Hepatocyte (in vitro differentiated cells): ENCODE data around the gene PTPN14. TPM values are rescaled to one million over a fixed set of nuclear protein-coding genes. Genes with fewer than 3 reads are reported as not detected.
A peak's percentile ranks its signal among the peaks of the same experiment; 100 is the strongest.

ENCODE experiments used
- DNase-seq: peaks from one replicate; pipeline ENCODE4 v3.0.0-alpha.2; 2016; ENCODE audit warnings: low spot score
- H2AFZ ChIP-seq: fragments of 200-600 bp; sonication (generic); 2 replicates; pipeline ENCODE4 v1.6.0; 2016; ENCODE audit warnings: antibody characterized with exemption, mild to moderate bottlenecking
- H3K27ac ChIP-seq: fragments of 200-600 bp; sonication (generic); 2 replicates; pipeline ENCODE4 v1.5.1; 2016; ENCODE audit warnings: mild to moderate bottlenecking
- H3K27me3 ChIP-seq: fragments of 200-600 bp; sonication (generic); 2 replicates; pipeline ENCODE4 v1.6.1; 2016
- H3K36me3 ChIP-seq: fragments of 200-600 bp; sonication (generic); replicated peaks from 2 replicates; pipeline ENCODE4 v1.5.1; 2016; ENCODE audit warnings: low read depth; ENCODE audit not compliant: insufficient read depth
- H3K4me1 ChIP-seq: fragments of 200-600 bp; sonication (generic); 2 replicates; pipeline ENCODE4 v1.5.1; 2016; ENCODE audit warnings: mild to moderate bottlenecking, moderate library complexity; ENCODE audit not compliant: insufficient read depth
- H3K4me2 ChIP-seq: fragments of 200-600 bp; sonication (generic); 2 replicates; pipeline ENCODE4 v1.6.0; 2016
- H3K4me3 ChIP-seq: fragments of 200-600 bp; sonication (generic); 2 replicates; pipeline ENCODE4 v1.5.1; 2016; ENCODE audit warnings: mild to moderate bottlenecking
- H3K79me2 ChIP-seq: fragments of 200-600 bp; sonication (generic); 2 replicates; pipeline ENCODE4 v1.6.0; 2017; ENCODE audit warnings: mild to moderate bottlenecking
- H3K9me2 ChIP-seq: fragments of 200-600 bp; sonication (generic); replicated peaks from 2 replicates; pipeline ENCODE4 v1.6.0; 2017; ENCODE audit warnings: mild to moderate bottlenecking; ENCODE audit not compliant: insufficient read depth
- H3K9me3 ChIP-seq: fragments of 200-600 bp; sonication (generic); 2 replicates; pipeline ENCODE4 v1.5.1; 2016; ENCODE audit warnings: low read depth, mild to moderate bottlenecking
- H4K20me1 ChIP-seq: fragments of 200-600 bp; sonication (generic); 2 replicates; pipeline ENCODE4 v1.6.0; 2016; ENCODE audit warnings: mild to moderate bottlenecking; ENCODE audit not compliant: insufficient read depth, poor library complexity, severe bottlenecking
- EZH2 ChIP-seq: fragments of 200-600 bp; sonication (generic); IDR thresholded peaks from 2 replicates; pipeline ENCODE4 v1.6.1; 2016; ENCODE audit warnings: antibody characterized with exemption, mild to moderate bottlenecking, borderline replicate concordance
- EZH2phosphoT487 ChIP-seq: fragments of 200-600 bp; sonication (generic); IDR thresholded peaks from one replicate; pipeline ENCODE4 v1.6.1; 2018; ENCODE audit warnings: antibody characterized with exemption, mild to moderate bottlenecking, low read depth, moderate library complexity; ENCODE audit not compliant: unreplicated experiment, severe bottlenecking
- WGBS: methylation state at CpG from one replicate; pipeline ENCODE4 v1.1.6; 2016; ENCODE audit warnings: low lambda C conversion rate; ENCODE audit errors: missing lambda C conversion rate; 5-methylcytosine and 5-hydroxymethylcytosine counted together
- polyA plus RNA-seq: library from polyadenylated mRNA; unstranded; fragments of >200 nt; fragmentation: Nextera tagmentation; extraction: Ambion mirVana; gene quantifications from 2 replicates; pipeline ENCODE4 v1.2.1, GENCODE V29; 2016
- total RNA-seq: library from RNA; depleted of rRNA; stranded (reverse); fragments of >200 nt; gene quantifications from 2 replicates; pipeline ENCODE4 v1.2.3, GENCODE V29; 2014
- TF ChIP-seq, protein P1 (sequence below): fragments of 200-600 bp; sonication (generic); IDR thresholded peaks from 2 replicates; pipeline ENCODE4 v1.5.1; 2016; ENCODE audit warnings: antibody characterized with exemption, mild to moderate bottlenecking; ENCODE audit not compliant: poor library complexity

The PTPN14 gene
- total and polyA plus RNA-seq, 2 experiments from 2014 or later, result 9.5 to 21.7 TPM

DNA sequence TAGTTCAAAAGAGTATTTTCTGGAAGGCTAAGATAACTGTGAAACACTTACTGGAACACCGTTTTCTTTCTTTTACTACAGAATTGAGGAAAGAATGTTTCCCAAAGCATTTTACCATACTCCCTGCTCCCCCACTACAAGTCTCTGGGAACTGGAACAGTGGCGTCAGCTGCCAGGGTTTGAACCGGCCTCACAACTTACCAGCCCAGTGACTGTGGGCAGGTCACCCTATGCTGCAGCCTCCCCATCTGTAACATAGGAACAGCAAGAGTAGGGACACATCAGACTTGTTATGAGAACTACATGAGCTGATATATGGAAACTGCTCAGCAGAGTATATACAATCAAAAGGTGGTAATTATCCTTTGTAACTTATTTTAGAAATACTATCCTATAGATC is 91.5 kb downstream of the PTPN14 start:
- Histone ChIP-seq H2AFZ (no peak overlapping the region), H3K4me1 (peaks cover 16% of the 10 kb centered on the region), H4K20me1 (no peaks in the 10 kb centered on the region), H3K9me2 (no peaks in the 10 kb centered on the region), H3K36me3 (no peaks in the 10 kb centered on the region), H3K4me3 (no peak overlapping the region), H3K4me2 (no peak overlapping the region), H3K79me2 (peaks cover 48% of the 10 kb centered on the region), H3K27me3 (no peaks in the 10 kb centered on the region), H3K9me3 (no peaks in the 10 kb centered on the region), H3K27ac (peak overlapping the region; percentile 68)
- TF ChIP-seq, protein P1, sequence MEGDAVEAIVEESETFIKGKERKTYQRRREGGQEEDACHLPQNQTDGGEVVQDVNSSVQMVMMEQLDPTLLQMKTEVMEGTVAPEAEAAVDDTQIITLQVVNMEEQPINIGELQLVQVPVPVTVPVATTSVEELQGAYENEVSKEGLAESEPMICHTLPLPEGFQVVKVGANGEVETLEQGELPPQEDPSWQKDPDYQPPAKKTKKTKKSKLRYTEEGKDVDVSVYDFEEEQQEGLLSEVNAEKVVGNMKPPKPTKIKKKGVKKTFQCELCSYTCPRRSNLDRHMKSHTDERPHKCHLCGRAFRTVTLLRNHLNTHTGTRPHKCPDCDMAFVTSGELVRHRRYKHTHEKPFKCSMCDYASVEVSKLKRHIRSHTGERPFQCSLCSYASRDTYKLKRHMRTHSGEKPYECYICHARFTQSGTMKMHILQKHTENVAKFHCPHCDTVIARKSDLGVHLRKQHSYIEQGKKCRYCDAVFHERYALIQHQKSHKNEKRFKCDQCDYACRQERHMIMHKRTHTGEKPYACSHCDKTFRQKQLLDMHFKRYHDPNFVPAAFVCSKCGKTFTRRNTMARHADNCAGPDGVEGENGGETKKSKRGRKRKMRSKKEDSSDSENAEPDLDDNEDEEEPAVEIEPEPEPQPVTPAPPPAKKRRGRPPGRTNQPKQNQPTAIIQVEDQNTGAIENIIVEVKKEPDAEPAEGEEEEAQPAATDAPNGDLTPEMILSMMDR, result no peak
- no peak for TF ChIP-seq EZH2phosphoT487
- no peak for TF ChIP-seq EZH2
- WGBS, result 68% methylated on average over 3 of the region's 3 CpGs
- DNase-seq, result no peak

DNA sequence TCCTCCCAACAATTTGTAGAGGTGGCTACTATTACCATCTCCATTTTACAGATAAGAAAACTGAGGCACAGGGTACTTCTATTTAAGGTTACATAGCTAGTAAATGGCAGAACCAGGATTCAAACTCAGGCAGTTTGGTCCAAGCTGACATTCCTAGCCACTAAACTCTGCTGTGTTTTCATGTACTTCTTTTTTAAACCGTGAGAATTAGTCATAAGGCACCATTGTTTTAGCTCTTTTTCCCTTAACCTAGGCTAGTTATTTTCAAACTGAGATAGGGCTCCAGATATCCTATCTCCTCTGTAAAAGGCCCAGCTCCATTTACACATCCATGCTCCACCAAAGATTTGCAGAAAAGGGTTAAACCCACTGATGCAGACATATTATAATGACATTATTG is 92.9 kb downstream of the PTPN14 start:
- Histone ChIP-seq H3K4me3 (no peak overlapping the region), H3K4me1 (peaks cover 24% of the 10 kb centered on the region), H3K9me2 (no peaks in the 10 kb centered on the region), H4K20me1 (no peaks in the 10 kb centered on the region), H2AFZ (no peak overlapping the region), H3K36me3 (no peaks in the 10 kb centered on the region), H3K27me3 (no peaks in the 10 kb centered on the region), H3K27ac (no peak overlapping the region), H3K9me3 (no peaks in the 10 kb centered on the region), H3K79me2 (peaks cover 50% of the 10 kb centered on the region), H3K4me2 (no peak overlapping the region)
- TF ChIP-seq EZH2phosphoT487, result no peak
- no peak for TF ChIP-seq EZH2
- TF ChIP-seq, protein P1, result no peak
- 41% methylated on average over 1 of the region's 1 CpG for WGBS
- DNase-seq, result no peak

DNA sequence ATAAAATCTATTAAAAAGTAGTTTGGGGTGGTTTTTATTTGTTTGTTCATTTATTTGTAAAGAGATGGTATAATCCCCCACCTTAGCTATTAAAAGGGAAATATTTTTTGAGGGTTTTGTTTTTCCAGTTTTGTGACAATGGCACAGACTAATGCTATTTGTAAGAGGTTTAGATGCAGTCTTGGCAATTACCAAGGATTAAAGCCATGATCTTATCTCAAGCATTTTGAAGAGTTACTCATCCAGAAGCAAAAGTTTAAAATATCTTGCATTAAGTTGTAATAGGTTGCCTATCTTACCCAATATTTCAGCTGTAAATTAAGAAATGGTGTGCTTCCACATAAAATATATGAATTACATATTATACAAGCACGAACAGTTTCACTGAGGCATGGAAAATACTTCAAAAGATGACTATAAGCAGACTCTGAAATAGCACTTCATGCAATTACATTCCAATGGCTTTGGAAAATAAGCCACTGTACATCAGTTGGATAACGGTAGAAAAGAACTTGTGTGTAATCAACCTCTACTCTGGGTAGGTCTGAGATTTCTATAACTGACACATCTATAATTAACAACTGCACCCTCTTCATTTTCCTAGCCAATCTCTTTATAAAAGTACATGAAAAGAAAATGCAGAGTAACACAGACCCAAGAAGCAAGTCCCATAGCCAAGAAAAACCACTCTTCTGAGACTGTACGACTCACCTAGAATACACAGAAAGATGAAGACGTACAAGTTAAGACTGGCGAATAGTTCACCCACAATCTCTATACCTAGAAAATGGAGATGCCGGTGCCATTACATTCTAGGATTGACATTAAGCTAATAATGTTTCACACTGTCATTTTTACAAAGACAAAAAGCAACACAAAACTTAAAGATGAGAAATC is 95.2 kb downstream of the PTPN14 start:
- Histone ChIP-seq H3K4me2 (no peak overlapping the region), H3K79me2 (peaks cover 65% of the 10 kb centered on the region)

More for the DNA sequence above, 95.2 kb downstream of the PTPN14 start:
- Histone ChIP-seq H3K4me3 (no peak overlapping the region), H3K36me3 (no peaks in the 10 kb centered on the region), H2AFZ (no peak overlapping the region), H3K27me3 (no peaks in the 10 kb centered on the region), H3K4me1 (peaks cover 24% of the 10 kb centered on the region), H3K9me2 (no peaks in the 10 kb centered on the region), H3K9me3 (no peaks in the 10 kb centered on the region), H4K20me1 (no peaks in the 10 kb centered on the region), H3K27ac (no peak overlapping the region)
- 84% methylated on average over 6 of the region's 6 CpGs for WGBS
- no peak for DNase-seq
- TF ChIP-seq EZH2phosphoT487 (no peak), EZH2 (no peak)
- TF ChIP-seq, protein P1, result no peak
